GM18508 (cell line): ENCODE data around the gene DMRTB1.
"Not testable (repeated sequence)": the region's sequence is repeated elsewhere in the genome, so short reads cannot be mapped to it uniquely, and the experiment has no call there.

Experiments used
- ATAC-seq: cut with Tn5 transposase; IDR thresholded peaks from one replicate; pipeline ENCODE4 v1.9.1; 2021; ENCODE audit warnings: moderate number of reproducible peaks; ENCODE audit not compliant: insufficient read depth, unreplicated experiment

DMRTB1 gene

DNA sequence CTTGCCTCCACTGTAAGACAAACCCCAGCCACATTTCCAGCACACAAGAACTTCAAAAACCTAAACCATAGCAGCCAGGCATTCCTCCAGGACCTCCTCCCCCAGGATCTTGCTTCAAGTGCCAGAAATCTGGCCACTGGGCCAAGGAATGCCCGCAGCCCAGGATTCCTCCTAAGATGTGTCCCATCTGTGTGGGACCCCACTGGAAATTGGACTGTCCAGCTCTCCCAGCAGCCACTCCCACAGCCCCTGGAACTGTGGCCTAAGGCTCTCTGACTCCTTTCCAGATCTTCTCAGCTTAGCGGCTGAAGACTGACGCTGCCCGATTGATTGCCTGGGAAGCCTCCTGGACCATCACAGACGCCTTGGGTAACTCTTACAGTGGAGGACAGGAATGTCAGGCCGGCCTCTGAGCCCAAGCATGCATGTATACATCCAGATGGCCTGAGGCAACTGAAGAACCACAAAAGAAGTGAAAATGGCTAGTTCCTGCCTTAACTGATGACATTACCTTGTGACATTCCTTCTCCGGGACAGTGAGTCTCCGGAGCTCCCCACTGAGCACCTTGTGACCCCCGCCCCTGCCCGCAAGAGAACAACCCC lies 24.7 kb upstream of the DMRTB1 start:
- not testable (repeated sequence) for ATAC-seq

DNA sequence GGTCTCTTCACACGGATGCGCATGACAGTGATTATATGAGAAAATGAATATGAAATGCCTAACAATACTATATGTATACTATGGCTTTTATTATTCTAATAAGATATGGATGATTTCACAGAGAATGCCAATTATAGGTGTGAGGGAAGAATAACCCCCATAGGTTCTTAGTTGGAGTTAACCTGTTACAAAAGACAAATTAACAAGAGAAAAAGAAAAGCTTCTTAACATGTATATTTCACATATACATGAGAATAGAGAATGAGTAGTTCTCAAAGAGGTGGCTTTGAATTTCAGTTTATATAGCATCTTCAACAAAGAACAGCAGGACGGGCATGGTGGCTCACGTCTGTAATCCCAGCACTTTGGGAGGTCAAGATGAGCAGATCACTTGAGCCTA lies 24.0 kb upstream of the DMRTB1 start:
- no peak for ATAC-seq

DNA sequence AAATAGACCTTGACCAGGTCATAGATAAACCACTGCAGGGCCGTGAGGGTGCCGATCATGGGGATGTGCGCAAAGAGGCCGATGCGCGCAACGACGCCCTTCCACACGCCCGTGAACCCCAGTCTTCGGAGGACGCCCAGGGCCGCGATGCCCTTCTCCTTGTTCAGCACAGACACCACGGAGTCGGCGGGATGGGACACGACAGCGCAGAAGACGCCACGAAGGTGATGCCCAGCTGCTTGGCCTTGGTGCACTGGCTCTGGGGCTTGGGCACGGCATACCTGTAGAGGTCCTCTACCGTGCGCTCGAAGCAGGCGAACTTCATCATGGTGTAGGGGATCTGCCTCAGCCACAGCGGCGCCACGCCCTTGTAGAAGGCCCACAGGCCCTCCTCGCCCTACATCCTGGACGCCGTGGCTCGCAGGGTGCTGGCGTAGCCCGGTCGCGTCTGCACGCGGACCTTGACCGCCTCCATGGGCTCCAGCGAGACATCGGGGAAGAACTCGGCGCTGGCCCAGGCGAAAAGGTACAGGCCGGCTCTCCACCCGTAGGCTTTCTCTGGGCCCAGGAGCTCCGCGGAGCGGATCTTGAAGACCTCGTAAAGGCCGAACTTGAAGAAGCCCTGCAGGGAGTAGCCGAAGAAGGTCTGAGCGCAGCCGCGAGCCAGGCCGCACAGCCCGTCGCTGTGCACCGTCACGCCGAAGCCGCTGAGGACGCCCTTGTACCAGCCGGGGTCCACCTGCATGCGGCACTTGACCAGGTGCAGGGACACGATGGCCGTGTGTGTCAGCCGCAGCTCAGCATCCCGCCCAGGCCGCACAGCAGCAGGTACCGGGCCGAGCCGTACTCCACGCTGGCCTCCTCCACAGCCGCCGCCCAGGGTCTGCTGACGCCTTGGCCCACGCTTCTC lies 20.5 kb upstream of the DMRTB1 start:
- ATAC-seq, result no peak

DNA sequence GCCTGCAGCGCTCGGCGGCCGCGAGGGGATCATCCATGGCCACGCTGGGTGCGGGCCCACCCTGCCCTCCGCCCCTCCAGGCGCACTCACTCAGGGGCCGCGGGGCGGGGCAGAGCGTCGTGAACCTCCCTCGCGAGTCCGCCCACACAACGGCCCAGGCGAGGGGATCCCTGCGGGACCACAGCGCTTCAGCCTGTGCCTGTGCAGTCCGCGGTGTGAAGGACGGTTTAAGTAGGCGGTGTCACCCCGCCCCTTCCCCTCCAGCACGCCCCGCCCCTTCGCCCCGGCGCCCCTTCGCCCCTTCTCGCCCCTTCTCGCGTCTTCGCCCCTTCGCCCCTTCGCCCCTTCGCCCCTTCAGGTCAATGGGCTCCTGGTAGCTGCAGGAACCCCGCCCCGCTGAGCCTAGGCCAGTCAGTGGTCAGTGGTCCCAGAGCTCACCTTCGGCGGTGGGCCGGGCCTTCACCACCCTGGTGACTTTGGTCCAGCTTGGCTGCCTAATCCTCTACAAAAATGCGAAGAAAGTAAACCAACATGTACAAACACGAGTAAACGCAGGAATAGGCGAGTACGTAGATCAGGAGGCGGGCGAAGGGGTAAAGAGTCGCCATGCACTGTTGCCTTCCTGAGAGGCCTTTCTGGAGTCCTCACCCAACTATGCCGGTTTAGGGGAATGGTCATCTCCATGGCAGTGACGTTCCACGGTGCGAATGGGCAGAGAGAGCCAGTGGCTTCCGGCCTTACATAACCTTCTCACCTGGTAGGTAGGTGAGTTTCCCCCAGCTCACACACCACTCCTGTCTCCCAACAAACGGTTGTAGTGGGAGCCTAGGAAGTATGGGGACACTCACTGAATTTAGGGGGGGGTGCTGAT lies 19.6 kb upstream of the DMRTB1 start:
- ATAC-seq, result no peak

DNA sequence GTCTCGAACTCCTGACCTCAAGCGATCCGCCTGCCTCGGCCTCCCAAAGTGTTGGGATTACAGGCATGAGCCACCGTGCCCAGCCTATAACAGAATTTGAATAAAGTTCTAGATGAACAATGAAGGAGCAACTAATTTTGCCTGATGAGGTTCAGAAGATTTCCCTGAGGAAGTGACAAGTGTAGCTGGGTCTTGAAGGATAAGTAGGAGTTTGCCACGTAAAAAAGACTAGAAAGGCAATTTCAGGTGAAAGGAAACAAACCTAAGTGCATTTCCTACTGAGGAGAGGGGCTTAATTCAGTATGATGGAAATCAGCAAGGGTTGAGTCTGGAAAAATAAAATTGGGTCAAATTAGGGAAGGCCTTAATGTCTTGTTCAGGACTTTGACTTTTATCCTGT lies 18.6 kb upstream of the DMRTB1 start:
- ATAC-seq, result no peak

DNA sequence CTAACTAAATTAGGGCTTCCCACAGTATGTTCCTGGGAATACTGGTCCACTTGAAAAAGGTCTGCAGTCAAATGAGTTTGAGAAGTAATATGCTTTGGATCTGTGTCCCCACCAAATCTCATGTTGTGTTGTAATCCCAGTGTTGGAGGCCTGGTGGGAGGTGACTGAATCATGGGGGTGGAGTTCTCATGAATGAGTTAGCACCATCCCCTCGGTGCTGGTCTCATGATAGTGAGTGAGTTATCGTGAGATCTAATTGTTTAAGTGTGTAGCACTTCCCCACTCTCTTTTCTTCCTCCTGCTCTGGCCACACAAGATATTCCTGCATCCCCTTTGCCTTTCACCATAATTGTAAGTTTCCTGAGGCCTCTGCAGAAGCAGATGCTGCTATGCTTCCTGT lies 16.9 kb upstream of the DMRTB1 start:
- no peak for ATAC-seq

DNA sequence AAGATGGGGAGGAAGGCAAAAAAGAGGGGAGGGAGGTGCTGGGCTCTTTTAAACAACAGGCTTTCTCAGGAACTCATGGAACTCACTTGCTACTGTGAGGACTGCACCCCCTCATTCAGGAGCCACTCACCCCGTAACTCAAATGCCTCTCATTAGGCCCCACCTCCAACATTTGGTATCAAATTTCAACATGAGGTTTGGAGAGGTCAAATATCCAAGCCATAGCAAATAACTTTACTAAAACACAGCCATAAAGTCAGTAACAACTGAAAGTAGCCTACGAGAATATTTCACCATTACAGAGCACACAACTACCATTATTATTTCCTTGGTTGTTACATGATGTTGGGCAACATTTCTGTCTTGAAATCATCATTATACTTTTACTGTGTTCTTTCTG lies 13.1 kb upstream of the DMRTB1 start:
- no peak for ATAC-seq

DNA sequence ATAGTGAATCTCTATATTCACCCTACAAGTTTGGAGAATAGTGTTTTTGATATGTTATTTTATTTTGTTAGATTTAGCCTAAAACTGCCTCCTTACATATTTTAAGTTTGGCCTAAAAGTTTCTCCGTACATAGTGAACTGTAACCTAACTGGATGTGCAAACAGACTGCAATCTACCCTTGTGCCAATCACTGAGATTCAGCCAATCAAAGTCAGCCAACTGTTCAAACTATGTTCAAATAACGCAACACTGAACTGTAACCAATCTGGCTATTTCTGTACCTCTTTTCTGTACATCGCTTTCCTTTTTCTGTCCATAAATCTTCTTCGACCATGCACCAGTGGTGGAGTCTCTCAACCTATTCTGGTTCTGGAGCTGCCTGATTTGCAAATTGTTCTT lies 11.8 kb upstream of the DMRTB1 start:
- ATAC-seq, result no peak

DNA sequence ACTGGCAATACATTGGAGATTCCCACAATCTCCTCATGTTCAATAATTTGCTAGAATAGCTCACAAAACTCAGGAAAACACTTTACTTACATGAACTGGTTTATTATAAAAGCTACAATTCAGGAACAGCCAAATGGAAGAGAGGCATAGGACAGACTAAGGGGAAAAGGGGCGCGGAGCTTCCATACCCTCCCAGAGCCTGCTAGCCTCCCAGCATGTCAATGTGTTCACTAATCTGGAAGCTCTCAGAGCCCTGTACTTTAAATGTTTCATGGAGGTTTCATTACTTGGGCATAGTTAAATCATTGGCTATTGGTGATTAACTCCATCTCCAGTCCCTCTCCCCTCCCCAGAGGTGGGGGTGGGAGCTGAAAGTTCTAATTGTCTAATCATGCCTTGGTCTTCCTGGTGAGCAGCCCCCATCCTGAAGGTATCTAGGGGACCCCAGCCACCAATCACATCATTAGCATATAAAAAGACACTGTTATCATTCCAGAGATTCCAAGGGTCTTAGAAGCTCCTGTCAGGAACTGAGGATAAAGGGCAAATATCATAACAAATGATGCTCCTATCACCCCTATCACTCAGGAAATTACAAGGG lies 10.9 kb upstream of the DMRTB1 start:
- no peak for ATAC-seq

DNA sequence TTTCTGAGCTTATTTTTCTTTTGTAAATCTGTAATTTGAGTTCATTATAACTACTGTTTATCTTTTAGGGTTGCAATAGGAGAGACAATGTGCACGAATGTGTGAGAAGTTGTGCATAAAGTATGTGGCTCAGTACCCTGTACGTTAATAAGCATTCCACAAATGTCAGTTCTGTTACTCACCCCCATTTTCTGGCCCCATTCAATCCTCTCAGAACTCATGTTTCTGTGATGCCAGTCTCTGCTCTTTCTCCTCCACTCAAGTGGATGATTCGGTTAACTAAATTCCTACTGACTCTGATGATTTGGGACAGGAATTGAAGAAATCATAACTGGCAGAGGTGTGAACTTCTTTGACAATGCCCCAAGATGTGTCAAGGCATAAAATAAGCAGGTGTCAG lies 10.2 kb upstream of the DMRTB1 start:
- ATAC-seq, result no peak

DNA sequence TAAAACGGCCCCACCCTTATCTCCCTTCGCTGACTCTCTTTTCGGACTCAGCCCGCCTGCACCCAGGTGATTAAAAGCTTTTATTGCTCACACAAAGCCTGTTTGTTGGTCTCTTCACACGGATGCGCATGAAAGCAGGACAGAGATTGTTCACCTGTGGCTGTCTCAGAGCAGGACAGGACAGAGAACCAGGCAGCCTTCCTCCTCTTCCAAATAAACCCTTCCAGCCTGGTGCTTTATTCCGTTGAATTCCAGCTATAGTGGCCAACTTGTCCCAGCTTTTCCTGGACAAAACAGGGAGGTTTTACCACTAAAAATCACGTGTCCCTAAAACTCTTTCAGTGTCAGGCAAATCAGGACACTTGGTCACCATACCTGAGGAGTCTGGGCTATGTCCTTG lies 9.5 kb upstream of the DMRTB1 start:
- ATAC-seq, result no peak

DNA sequence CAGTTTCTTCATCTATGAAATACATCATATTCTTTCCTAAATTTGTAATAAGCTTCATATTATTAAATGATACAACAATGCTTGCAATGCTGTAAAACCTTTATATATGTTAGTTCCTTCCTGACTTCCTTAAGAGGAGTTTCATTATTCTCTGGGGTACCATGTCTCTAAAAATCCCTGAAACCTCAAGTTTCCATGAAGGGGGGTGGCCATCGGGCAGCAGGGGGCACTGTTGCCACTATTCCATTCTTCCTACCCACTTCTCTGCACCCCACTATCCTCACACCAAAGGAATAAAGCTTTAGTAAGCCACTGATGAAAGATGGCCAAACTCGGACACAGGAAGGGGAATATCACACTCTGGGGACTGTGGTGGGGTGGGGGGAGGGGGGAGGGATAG lies 9.0 kb upstream of the DMRTB1 start:
- no peak for ATAC-seq

DNA sequence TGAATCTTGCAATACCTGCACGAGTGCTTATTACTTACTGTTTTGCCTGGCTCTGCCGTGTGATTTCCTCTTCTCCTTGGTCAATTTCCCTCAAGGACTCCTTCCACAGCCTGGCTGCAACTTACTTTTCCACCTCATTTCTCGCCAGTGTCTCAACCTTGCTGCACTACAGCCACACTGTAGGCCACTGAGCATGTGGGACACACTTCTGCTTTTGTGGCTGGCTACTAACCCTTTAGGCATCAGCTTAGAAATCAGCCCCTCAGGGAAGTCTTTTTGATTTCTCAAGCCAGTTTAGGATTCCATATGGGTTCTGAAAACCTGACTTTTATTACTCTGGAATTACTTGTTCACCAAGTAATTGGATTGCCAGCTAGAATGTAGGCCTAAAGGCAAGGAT lies 5.2 kb upstream of the DMRTB1 start:
- ATAC-seq, result no peak

DNA sequence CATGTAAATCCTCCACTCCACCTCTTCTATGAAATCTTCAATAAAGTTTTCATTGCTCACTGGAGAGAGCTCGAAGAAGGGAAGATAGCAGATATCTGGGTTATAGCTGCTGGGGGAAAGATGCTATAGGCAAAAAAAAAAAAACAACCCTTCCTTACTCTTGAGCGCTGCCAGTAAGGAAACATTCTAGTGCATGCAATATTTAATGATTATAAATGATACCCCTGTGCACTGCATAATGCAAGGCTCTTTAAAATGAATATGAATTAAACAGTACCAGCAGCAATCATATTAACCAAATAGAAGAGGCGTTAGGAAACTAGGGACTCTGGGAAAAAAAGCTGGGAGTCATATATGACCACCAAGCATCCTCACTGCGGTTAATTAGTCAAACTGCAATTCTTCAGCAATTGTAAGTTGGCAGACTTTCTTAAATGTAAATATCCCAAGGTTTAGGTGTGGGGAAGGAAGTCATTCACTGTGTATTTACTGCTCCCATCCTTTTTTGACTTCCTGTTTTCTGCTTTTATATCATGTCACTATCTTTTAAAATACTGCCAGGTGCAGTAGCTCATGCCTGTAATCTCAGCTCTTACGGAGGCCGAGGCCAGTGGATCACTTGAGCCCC lies 3.7 kb upstream of the DMRTB1 start:
- ATAC-seq, result no peak

DNA sequence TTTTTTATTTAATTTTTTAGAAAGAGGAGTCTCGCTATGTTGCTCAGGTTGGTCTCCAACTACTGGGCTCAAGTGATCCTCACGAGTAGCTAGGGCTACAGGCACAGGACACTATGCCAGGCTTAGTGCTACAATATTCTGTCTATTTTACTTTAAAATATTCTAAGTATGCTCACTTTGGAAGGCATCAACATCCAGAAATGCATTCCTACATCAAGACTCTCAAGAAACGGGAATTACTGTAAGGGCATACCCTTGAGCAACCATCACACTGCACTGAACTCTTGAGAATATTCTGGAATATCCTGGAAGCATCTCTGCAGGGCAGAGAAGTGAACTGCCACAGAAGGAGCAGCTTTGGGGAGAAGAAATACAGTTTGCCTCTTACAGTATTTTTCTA lies 565 bp upstream of the DMRTB1 start:
- ATAC-seq, result no peak

DNA sequence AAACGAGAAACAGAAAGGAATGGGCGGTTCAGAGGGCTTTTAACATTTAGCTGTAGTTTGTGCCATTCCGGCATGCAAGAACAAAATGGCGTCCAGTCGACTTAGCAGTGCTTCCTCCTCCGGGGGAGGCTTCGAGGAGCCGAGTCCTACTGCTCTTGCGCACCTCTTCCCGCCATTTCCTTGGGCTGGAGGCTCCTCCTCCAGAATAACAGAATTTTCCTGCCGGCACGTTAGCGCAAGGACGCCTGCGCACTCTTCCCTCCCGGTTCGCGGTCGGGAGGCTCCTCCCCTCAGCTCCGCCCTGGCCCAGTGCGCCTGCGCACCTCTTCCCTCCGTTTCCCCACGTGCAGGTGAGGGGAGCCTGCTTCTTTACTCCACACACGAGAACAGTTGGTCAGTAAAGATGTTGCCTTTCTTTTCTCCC lies 1.0 kb downstream of the DMRTB1 start:
- ATAC-seq, result no peak

DNA sequence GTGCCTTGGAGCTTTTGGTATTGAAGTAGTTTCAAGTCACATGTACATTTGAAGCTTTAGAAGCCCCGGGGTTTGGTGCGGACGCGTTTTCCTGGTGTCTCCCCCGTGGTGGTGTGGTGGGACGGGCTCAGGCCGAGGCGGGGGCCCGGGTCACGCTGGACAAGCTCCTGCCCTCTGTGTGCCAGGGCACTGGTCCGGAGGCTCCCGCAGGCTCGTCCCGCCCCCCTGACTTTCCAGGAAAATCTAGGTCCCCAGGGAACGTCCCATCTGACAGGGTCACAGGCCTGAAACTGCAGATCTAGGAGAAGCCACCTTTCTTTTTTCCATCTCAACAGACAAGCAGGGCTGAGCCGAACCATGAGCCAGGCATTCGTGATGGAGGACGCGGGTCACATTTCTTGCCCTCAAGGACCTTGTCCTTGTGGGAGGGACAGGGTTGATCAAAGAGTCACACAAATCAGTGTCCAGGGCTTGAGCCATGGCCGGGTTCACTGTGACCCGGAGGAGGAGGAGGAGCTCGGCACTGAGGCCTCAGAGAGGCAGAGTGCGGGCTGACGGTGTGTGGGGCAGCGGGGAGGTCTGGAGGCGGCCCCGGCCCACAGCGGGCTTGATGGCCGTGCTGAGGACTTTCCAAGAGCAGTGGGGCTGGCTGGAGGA lies 1.6 kb downstream of the DMRTB1 start:
- ATAC-seq, result no peak

DNA sequence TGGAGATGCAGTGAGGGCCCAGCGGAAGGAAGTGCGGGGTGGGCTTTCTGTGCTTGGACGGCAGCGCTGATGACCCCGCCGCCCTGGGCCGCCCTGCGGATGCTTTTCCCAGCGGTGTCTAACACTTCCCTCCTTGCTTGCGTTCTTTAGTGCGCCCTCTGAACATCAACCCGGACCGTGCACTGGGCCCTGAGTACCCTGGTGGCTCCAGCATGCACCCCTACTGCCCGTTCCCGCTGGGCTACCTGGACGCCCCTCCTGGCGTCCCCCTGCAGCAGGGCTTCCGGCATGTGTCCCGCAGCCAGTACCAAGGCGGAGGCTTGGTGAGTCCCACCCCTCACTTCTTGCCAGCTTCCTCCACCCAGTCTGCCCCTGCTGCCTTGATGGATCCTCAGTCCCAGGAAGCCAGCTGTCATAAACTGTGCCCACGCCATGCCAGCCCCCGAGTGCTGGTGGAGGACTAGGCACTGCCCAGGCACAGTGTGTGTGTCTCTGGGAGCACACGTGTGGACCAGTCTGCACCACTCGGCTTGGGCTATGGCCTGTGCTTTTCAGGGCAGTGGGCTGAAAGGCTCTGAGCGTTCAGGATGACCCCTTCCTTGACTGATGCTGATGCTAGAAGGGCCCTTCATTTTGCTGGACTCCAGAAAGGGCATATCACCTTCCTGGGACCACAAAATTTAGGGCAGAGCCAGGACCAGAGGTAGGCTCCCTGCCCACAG lies 2.3 kb downstream of the DMRTB1 start:
- ATAC-seq, result no peak

DNA sequence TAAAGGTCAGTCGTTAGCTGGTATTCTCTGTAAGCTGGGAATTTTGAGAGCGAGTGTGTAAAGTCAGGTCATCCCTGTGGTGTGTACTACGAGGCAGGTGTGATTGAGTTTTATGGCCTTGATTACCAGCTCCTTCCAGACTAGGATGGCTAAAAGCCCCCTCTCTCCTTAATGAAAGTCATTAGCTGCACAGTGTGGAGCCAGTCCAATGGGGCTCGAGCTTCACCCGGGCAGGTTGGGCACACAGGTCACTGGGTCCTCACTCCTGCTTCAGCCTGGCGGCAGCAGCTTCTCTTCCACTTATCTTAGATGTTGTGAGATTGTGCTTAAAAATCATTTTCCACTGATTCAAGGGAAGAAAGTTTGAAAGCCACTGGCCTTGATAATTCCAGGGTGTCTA lies 3.0 kb downstream of the DMRTB1 start:
- ATAC-seq, result no peak
